K562 (cell line): Measurements from ENCODE around the gene RPL22. TPM values are rescaled to one million over a fixed set of nuclear protein-coding genes. Genes with fewer than 3 reads are reported as not detected.

Source experiments
- ATAC-seq: fragments of 200-7000 bp; cut with Tn5 transposase; 3 replicates; pipeline ENCODE4 v1.9.1; 2020; ENCODE audit warnings: moderate library complexity
- BruUV-seq: library from RNA; stranded (reverse); fragments of 400-500 nt; replicated peaks from 2 replicates; lab custom pipeline; 2021; lab: Mats Ljungman, UMichigan
- CTCF ChIA-PET: fragments of 300-600 bp; formaldehyde crosslinking; extraction: SDS; loops from one replicate; lab custom pipeline; 2021; ENCODE audit warnings: low intra/inter-chr PET ratio; lab: Yijun Ruan, JAX
- POLR2A ChIA-PET: fragments of 300-600, 350-650 bp; sonication (Branson Sonifier 250); formaldehyde crosslinking; extraction: SDS; loops from one replicate; lab custom pipeline; 2021; ENCODE audit warnings: antibody characterized with exemption, inconsistent platforms; lab: Yijun Ruan, JAX
- DNase-seq, 4 experiments: peaks; one replicate each; pipeline versions ENCODE4 v3.0.0 to v3.0.0-alpha.2; 2011 to 2018; ENCODE audit warnings: low spot score in 3 of 4, mixed read lengths in 3 of 4; ENCODE audit errors: extremely low read depth in 1 of 4
- FAIRE-seq: peaks from 2 replicates; lab custom pipeline; 2011; peaks lifted over from hg19 to GRCh38; lab: Jason Lieb, UNC
- H2AFZ ChIP-seq: 2 replicates; pipeline ENCODE4 v1.6.0; 2011; ENCODE audit warnings: low read depth, low read length, control low read depth, inconsistent platforms
- H3K27ac ChIP-seq: fragments of 200-600 bp; 3 replicates; pipeline ENCODE4 v1.8.0; 2011; ENCODE audit warnings: low read depth, mild to moderate bottlenecking, control low read depth, inconsistent platforms, low read length, moderate library complexity, mixed read lengths; ENCODE audit errors: extremely low read depth
- H3K27me3 ChIP-seq, 2 experiments: fragments of 300-600 bp in 1 of 2; 2 replicates in 1 of 2; 3 replicates in 1 of 2; pipeline versions ENCODE4 v1.6.0 to v1.8.0; 2011; ENCODE audit warnings: inconsistent platforms in 2 of 2, low read length in 2 of 2, mild to moderate bottlenecking in 1 of 2, mixed read lengths in 1 of 2, moderate library complexity in 1 of 2; ENCODE audit not compliant: control insufficient read depth in 2 of 2, insufficient read depth in 2 of 2
- H3K36me3 ChIP-seq: fragments of 300-600 bp; 3 replicates; pipeline ENCODE4 v1.8.0; 2011; ENCODE audit warnings: mild to moderate bottlenecking, low read length, inconsistent platforms; ENCODE audit not compliant: control insufficient read depth, insufficient read depth
- H3K4me1 ChIP-seq, 2 experiments: fragments of 200-600 bp in 1 of 2; replicated peaks in 1 of 2; 2 replicates in 1 of 2; 3 replicates in 1 of 2; pipeline versions ENCODE4 v1.5.1 to v1.8.0; 2011; ENCODE audit warnings: inconsistent platforms in 2 of 2, low read length in 2 of 2, mild to moderate bottlenecking in 1 of 2, mixed read lengths in 1 of 2, moderate library complexity in 1 of 2; ENCODE audit not compliant: control insufficient read depth in 2 of 2, insufficient read depth in 2 of 2
- H3K4me2 ChIP-seq: 2 replicates; pipeline ENCODE4 v1.6.1; 2011; ENCODE audit warnings: low read length, control low read depth, inconsistent platforms, mixed read lengths; ENCODE audit not compliant: insufficient read depth
- H3K4me3 ChIP-seq: fragments of 200-600 bp; sonication (generic), shearing (Covaris generic); 2 replicates; pipeline ENCODE4 v1.5.1; 2016; ENCODE audit warnings: control low read depth, inconsistent platforms
- H3K79me2 ChIP-seq: fragments of 200-600 bp; 3 replicates; pipeline ENCODE4 v1.8.0; 2011; ENCODE audit warnings: low read length, inconsistent platforms; ENCODE audit not compliant: control insufficient read depth, insufficient read depth
- H3K9ac ChIP-seq, 2 experiments: 2 replicates each; pipeline versions ENCODE4 v1.6.0 to v1.6.1; 2011; ENCODE audit warnings: low read depth in 2 of 2, low read length in 2 of 2, control low read depth in 1 of 2, inconsistent platforms in 1 of 2, mild to moderate bottlenecking in 1 of 2, mixed read lengths in 1 of 2; ENCODE audit not compliant: insufficient read depth in 1 of 2
- H3K9me1 ChIP-seq: one replicate; pipeline ENCODE4 v1.6.0; 2011; ENCODE audit warnings: inconsistent platforms, mild to moderate bottlenecking, low read length, moderate library complexity; ENCODE audit not compliant: control insufficient read depth, insufficient read depth
- H3K9me3 ChIP-seq: replicated peaks from 2 replicates; pipeline ENCODE4 v1.5.1; 2011; ENCODE audit warnings: low read depth, low read length, inconsistent platforms; ENCODE audit not compliant: control insufficient read depth, insufficient read depth
- H4K20me1 ChIP-seq: replicated peaks from 2 replicates; pipeline ENCODE4 v1.6.1; 2011; ENCODE audit warnings: low read length, inconsistent platforms, mixed read lengths; ENCODE audit not compliant: control insufficient read depth, insufficient read depth
- EHMT2 ChIP-seq: fragments of 450-650 bp; IDR thresholded peaks from 2 replicates; pipeline ENCODE4 v1.6.1; 2018; ENCODE audit warnings: antibody characterized with exemption
- MCM2 ChIP-seq: fragments of 450-650 bp; IDR thresholded peaks from 2 replicates; pipeline ENCODE4 v1.6.1; 2017; ENCODE audit warnings: low read depth, mild to moderate bottlenecking
- PHTF2 ChIP-seq: fragments of 250-450 bp; sonication (Bioruptor Pico); IDR thresholded peaks from 2 replicates; pipeline ENCODE4 v1.5.0; 2021; ENCODE audit warnings: mild to moderate bottlenecking
- POLR2AphosphoS5 ChIP-seq: IDR thresholded peaks from 2 replicates; pipeline ENCODE4 v1.6.1; 2011; ENCODE audit warnings: mild to moderate bottlenecking, low read depth, low read length, moderate library complexity; ENCODE audit not compliant: control insufficient read depth, insufficient read depth
- PTBP1 ChIP-seq: fragments of 200-400 bp; formaldehyde crosslinking; IDR thresholded peaks from 2 replicates; pipeline ENCODE4 v1.6.1; 2017; ENCODE audit warnings: low read depth, low read length
- RBM25 ChIP-seq: fragments of 200-400 bp; formaldehyde crosslinking; IDR thresholded peaks from 2 replicates; pipeline ENCODE4 v1.6.1; 2018; ENCODE audit warnings: low read length, low read depth, moderate library complexity; ENCODE audit not compliant: severe bottlenecking
- SMAD1 ChIP-seq: fragments of 150-350 bp; IDR thresholded peaks from 2 replicates; pipeline ENCODE4 v1.6.1; 2014; ENCODE audit warnings: low read length, low read depth; ENCODE audit not compliant: partially characterized antibody
- SMAD4 ChIP-seq: fragments of 250-450 bp; sonication (Bioruptor Pico); conservative IDR thresholded peaks from 2 replicates; pipeline ENCODE4 v1.8.0; 2021; ENCODE audit warnings: inconsistent platforms, mild to moderate bottlenecking, moderate library complexity
- TEAD4 ChIP-seq, 2 experiments: sonication (generic) in 1 of 2; formaldehyde crosslinking in 1 of 2; IDR thresholded peaks; 2 replicates each; pipeline versions ENCODE4 v1.6.1 to v1.8.0; 2012 to 2022; ENCODE audit warnings: borderline replicate concordance in 1 of 2, inconsistent platforms in 1 of 2, low read length in 1 of 2, mild to moderate bottlenecking in 1 of 2, missing genetic modification reagents in 1 of 2
- TFE3 ChIP-seq: fragments of 450-650 bp; formaldehyde crosslinking; IDR thresholded peaks from 2 replicates; pipeline ENCODE4 v1.4.0; 2020; ENCODE audit warnings: mild to moderate bottlenecking, mixed read lengths
- ZBTB7A ChIP-seq: IDR thresholded peaks from 2 replicates; pipeline ENCODE4 v1.6.1; 2011; ENCODE audit warnings: low read depth, mild to moderate bottlenecking, low read length, moderate library complexity, borderline replicate concordance; ENCODE audit not compliant: control insufficient read depth
- ZC3H11A ChIP-seq: IDR thresholded peaks from 2 replicates; pipeline ENCODE4 v1.6.1; 2012; ENCODE audit warnings: low read depth, low read length, improper control_type of control experiment
- ZNF384 ChIP-seq: IDR thresholded peaks from 2 replicates; pipeline ENCODE4 v1.6.1; 2012; ENCODE audit warnings: low read depth, low read length, improper control_type of control experiment
- WGBS: fragments of 100-300 bp; shearing (Covaris generic); methylation state at CpG from one replicate; pipeline ENCODE4 v1.1.6; 2016; ENCODE audit warnings: low coverage, mixed read lengths; ENCODE audit not compliant: insufficient coverage; ENCODE audit errors: missing lambda C conversion rate; 5-methylcytosine and 5-hydroxymethylcytosine counted together
- in situ Hi-C: fragments of 300-500 bp; cut with MboI; formaldehyde crosslinking; loops from 4 replicates; pipeline ENCODE4 v1.15.0; 2018; ENCODE audit warnings: inconsistent platforms, mixed read lengths
- intact Hi-C: fragments of 100-400 bp; cut with micrococcal nuclease; formaldehyde crosslinking; loops from 2 replicates; pipeline ENCODE4 v1.14.2; 2022
- polyA plus RNA-seq, 8 experiments: library from polyadenylated mRNA; depleted of rRNA in 4 of 8; stranded (reverse) in 5 of 8; unstranded in 3 of 8; fragments of >200 nt; fragmentation: Nextera tagmentation in 2 of 8; fragmentation: Illumina TruSeq in 1 of 8; extraction: Ambion mirVana in 2 of 8; extraction: Trizol in 1 of 8; gene quantifications; 2 replicates each; pipeline versions ENCODE4 v1.2.1 to v1.2.3, GENCODE V29; 2011 to 2014; ENCODE audit warnings: inconsistent platforms in 1 of 8, missing spikeins in 1 of 8
- total RNA-seq, 7 experiments: library from RNA; depleted of rRNA in 6 of 7; stranded (reverse); fragments of >200 nt in 6 of 7; fragmentation: Illumina TruSeq in 2 of 7; extraction: Trizol in 2 of 7; gene quantifications; 2 replicates each; pipeline versions ENCODE4 v1.2.1 to v1.2.3, GENCODE V29; 2011 to 2021; ENCODE audit warnings: low replicate concordance in 1 of 7

The RPL22 gene
- total and polyA plus RNA-seq, 9 of the 15 experiments (the other 6 are each of a cell fraction or from before 2014, with no cell fraction given), result 467 to 1,165 (median 607) TPM

GRCh38 chr1:6142036-6142621 lies 57.3 kb downstream of the RPL22 start:
- FAIRE-seq (no peak), ATAC-seq (no peak), DNase-seq (no peak)
- WGBS, result 9% methylated on average over 30 of the region's 33 CpGs
- peak overlapping the region in 1 of 2 experiments; percentile 67; a peak in 1 of 4 replicates for H3K9ac ChIP-seq
- H3K27me3 ChIP-seq, result peaks cover 64 to 89% of the 10 kb centered on the region in 2 experiments
- no peak overlapping the region for H3K27ac ChIP-seq
- H3K4me2 ChIP-seq, result no peak overlapping the region
- in situ Hi-C loops (no loop called here), intact Hi-C loops (no loop called here)
- H4K20me1 ChIP-seq, result peaks cover 42% of the 10 kb centered on the region
- H3K79me2 ChIP-seq, result no peaks in the 10 kb centered on the region
- POLR2A ChIA-PET, result no interaction called here
- TF ChIP-seq ZC3H11A (no peak), RBM25 (no peak), SMAD1 (no peak), PHTF2 (CRISPR knock-in tag) (no peak), ZNF384 (no peak), PTBP1 (no peak), EHMT2 (no peak), ZBTB7A (no peak), MCM2 (no peak), SMAD4 (CRISPR knock-in tag) (no peak), TEAD4 (IDR thresholded peaks at IDR 0.05; ENCODE audit: low read length) (no peak), TEAD4 (CRISPR knock-in tag; IDR thresholded peaks at IDR 0.05; ENCODE audit: borderline replicate concordance) (no peak), TFE3 (CRISPR knock-in tag) (no peak), POLR2AphosphoS5 (no peak)
- H3K36me3 ChIP-seq, result no peaks in the 10 kb centered on the region
- CTCF ChIA-PET, result no interaction called here
- H3K9me3 ChIP-seq, result no peaks in the 10 kb centered on the region
- no TSS peak for BruUV-seq
- peaks cover 0 to 18% of the 10 kb centered on the region in 2 experiments; a peak in 1 of 5 replicates for H3K4me1 ChIP-seq
- no peak overlapping the region for H3K4me3 ChIP-seq
- H3K9me1 ChIP-seq, result no peaks in the 10 kb centered on the region
- H2AFZ ChIP-seq, result no peak overlapping the region
